WERI-Rb-1 (cell line): ENCODE measurements around the gene NOXO1.
"Not testable (repeated sequence)": the region's sequence is repeated elsewhere in the genome, so short reads cannot be mapped to it uniquely, and the experiment has no call there.

Experiments
- DNase-seq: peaks from one replicate; pipeline ENCODE4 v3.0.0-alpha.2; 2020
- H3K27ac ChIP-seq: fragments of 250-450 bp; sonication (Bioruptor Pico); 2 replicates; pipeline ENCODE4 v1.5.1; 2020; ENCODE audit warnings: mild to moderate bottlenecking, moderate library complexity
- H3K27me3 ChIP-seq: fragments of 250-450 bp; sonication (Bioruptor Pico); 2 replicates; pipeline ENCODE4 v1.5.1; 2021; ENCODE audit warnings: mild to moderate bottlenecking, low read depth, moderate library complexity; ENCODE audit not compliant: insufficient read depth, severe bottlenecking
- H3K36me3 ChIP-seq: fragments of 250-450 bp; sonication (Bioruptor Pico); 2 replicates; pipeline ENCODE4 v1.5.1; 2020; ENCODE audit warnings: mild to moderate bottlenecking, moderate library complexity
- H3K4me3 ChIP-seq: 2 replicates; pipeline ENCODE4 v1.5.1; 2011; ENCODE audit warnings: low read depth, mild to moderate bottlenecking, control low read depth, low read length
- H3K9me3 ChIP-seq: fragments of 250-450 bp; sonication (Bioruptor Pico); 2 replicates; pipeline ENCODE4 v1.5.1; 2021; ENCODE audit warnings: mild to moderate bottlenecking, moderate library complexity; ENCODE audit not compliant: severe bottlenecking
- CTCF ChIP-seq: IDR thresholded peaks from 2 replicates; pipeline ENCODE4 v1.5.1; 2011; ENCODE audit warnings: low read depth, mild to moderate bottlenecking, control low read depth, inconsistent platforms, low read length

Gene NOXO1

GRCh38 chr16:2015947-2016208 is 34.6 kb upstream of the NOXO1 start:
- no peak overlapping the region for H3K4me3 ChIP-seq
- H3K36me3 ChIP-seq, result no peaks in the 10 kb centered on the region
- no peak overlapping the region; the same call in 1 of the 2 replicates for H3K27ac ChIP-seq
- TF ChIP-seq CTCF, result no peak
- no peaks in the 10 kb centered on the region for H3K27me3 ChIP-seq
- DNase-seq, result no peak
- H3K9me3 ChIP-seq, result no peaks in the 10 kb centered on the region

- Histone ChIP-seq H3K27me3 (no peaks in the 10 kb centered on the region), H3K36me3 (no peaks in the 10 kb centered on the region), H3K4me3 (no peak overlapping the region), H3K27ac (no peak overlapping the region; the same call in none of the 2 replicates), H3K9me3 (no peaks in the 10 kb centered on the region)
- no peak for DNase-seq
- no peak for TF ChIP-seq CTCF
Measured at GRCh38 chr16:2015117-2015946, 34.1 kb upstream of the NOXO1 start.

- no peak for TF ChIP-seq CTCF
- Histone ChIP-seq H3K36me3 (peaks cover 4% of the 10 kb centered on the region), H3K4me3 (no peak overlapping the region), H3K9me3 (no peaks in the 10 kb centered on the region), H3K27ac (no peak overlapping the region), H3K27me3 (no peaks in the 10 kb centered on the region)
- no peak for DNase-seq
Measured at GRCh38 chr16:2013527-2013926, 32.3 kb upstream of the NOXO1 start.

- not testable (repeated sequence) for H3K9me3 ChIP-seq, DNase-seq, H3K27me3 ChIP-seq, H3K4me3 ChIP-seq, H3K27ac ChIP-seq
- peaks cover 18% of the 10 kb centered on the region for H3K36me3 ChIP-seq
Measured at GRCh38 chr16:2011726-2012125, 30.5 kb upstream of the NOXO1 start.

GRCh38 chr16:2009791-2010510 is 28.7 kb upstream of the NOXO1 start, which contains the start of gene ZNF598:
ZNF598 (minus strand) TSS chr16:2009821.
- Histone ChIP-seq H3K27ac (peak within 1 kb of the TSS; percentile 86), H3K27me3 (no peaks in the 10 kb centered on the region), H3K9me3 (no peaks in the 10 kb centered on the region), H3K36me3 (peaks cover 29% of the 10 kb centered on the region), H3K4me3 (peak within 1 kb of the TSS; percentile 73)
- DNase-seq, result peak; percentile 79
- no peak for TF ChIP-seq CTCF

GRCh38 chr16:2009164-2009711 is 28.0 kb upstream of the NOXO1 start:
- DNase-seq, result no peak
- peaks cover 36% of the 10 kb centered on the region for H3K36me3 ChIP-seq
- H3K27ac ChIP-seq, result peak overlapping the region; percentile 86
- peak overlapping the region; percentile 73 for H3K4me3 ChIP-seq
- H3K27me3 ChIP-seq, result no peaks in the 10 kb centered on the region
- H3K9me3 ChIP-seq, result no peaks in the 10 kb centered on the region
- no peak for TF ChIP-seq CTCF
